GM19463 (cell line): ENCODE results near the gene EPHA1.

Experiments used
- ATAC-seq: cut with Tn5 transposase; IDR thresholded peaks from one replicate; pipeline ENCODE4 v1.9.1; 2021; ENCODE audit warnings: mild to moderate bottlenecking, moderate library complexity; ENCODE audit not compliant: unreplicated experiment

Gene EPHA1

GRCh38 chr7:143408686-143409561 is at the start of gene EPHA1:
EPHA1 (minus strand) TSS chr7:143408856; CDS start chr7:143408805, 51 bp downstream.
- ATAC-seq, result no peak

GRCh38 chr7:143458263-143458662 is 49.6 kb upstream of the EPHA1 start:
- peak; percentile 58 for ATAC-seq

- no peak for ATAC-seq
Measured at GRCh38 chr7:143456992-143457793, 48.5 kb upstream of the EPHA1 start.

- no peak for ATAC-seq
Measured at GRCh38 chr7:143455942-143456341, 47.3 kb upstream of the EPHA1 start.

GRCh38 chr7:143455491-143455890 is 46.8 kb upstream of the EPHA1 start:
- no peak for ATAC-seq

GRCh38 chr7:143454091-143454680 is 45.5 kb upstream of the EPHA1 start:
- no peak for ATAC-seq

- no peak for ATAC-seq
Measured at GRCh38 chr7:143452495-143452894, 43.8 kb upstream of the EPHA1 start.

- no peak for ATAC-seq
Measured at GRCh38 chr7:143451746-143452145, 43.1 kb upstream of the EPHA1 start.

- ATAC-seq, result no peak
Measured at GRCh38 chr7:143451122-143451521, 42.5 kb upstream of the EPHA1 start.

- ATAC-seq, result no peak
Measured at GRCh38 chr7:143449793-143450192, 41.1 kb upstream of the EPHA1 start.

GRCh38 chr7:143448429-143448828 is 39.8 kb upstream of the EPHA1 start:
- ATAC-seq, result no peak

- no peak for ATAC-seq
Measured at GRCh38 chr7:143447466-143447865, 38.8 kb upstream of the EPHA1 start.

GRCh38 chr7:143444785-143445184 is 36.1 kb upstream of the EPHA1 start:
- ATAC-seq, result no peak

GRCh38 chr7:143444063-143444782 is 35.6 kb upstream of the EPHA1 start:
- ATAC-seq, result no peak

GRCh38 chr7:143443153-143443552 is 34.5 kb upstream of the EPHA1 start, which contains the start of gene TAS2R60:
TAS2R60 (plus strand) TSS chr7:143443453; CDS start chr7:143443453, 0 bp downstream.
- ATAC-seq, result no peak

GRCh38 chr7:143439866-143440265 is 31.2 kb upstream of the EPHA1 start:
- ATAC-seq, result no peak

- peak; percentile 51 for ATAC-seq
Measured at GRCh38 chr7:143437578-143437977, 28.9 kb upstream of the EPHA1 start.

GRCh38 chr7:143436325-143436946 is 27.8 kb upstream of the EPHA1 start:
- peak; percentile 75 for ATAC-seq

- no peak for ATAC-seq
Measured at GRCh38 chr7:143435266-143435665, 26.6 kb upstream of the EPHA1 start.

- no peak for ATAC-seq
Measured at GRCh38 chr7:143434660-143435059, 26.0 kb upstream of the EPHA1 start.
